ENCODE measurements around the gene CAST.

DNA sequence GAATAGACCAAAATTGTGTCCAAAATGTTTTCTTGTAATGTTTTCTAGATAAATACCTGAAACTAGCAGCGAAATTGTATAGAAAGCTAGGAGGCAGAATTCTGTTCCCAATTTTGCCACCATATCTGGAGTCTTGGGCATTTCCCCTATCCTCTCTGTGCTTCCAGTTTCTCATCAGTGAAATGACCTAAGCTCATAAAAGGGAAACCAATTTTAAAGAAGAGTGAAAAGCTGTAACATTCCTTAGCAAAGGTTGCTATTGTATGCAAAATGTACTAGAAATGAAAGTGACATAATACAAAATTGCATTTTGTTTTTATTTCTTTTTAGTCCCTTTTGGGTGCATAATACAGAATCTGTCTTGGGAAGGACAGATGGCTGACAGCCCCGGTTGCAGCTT, 36.8 kb upstream of the CAST start:
- no peak for TF ChIP-seq POLR2A (IDR thresholded peaks at IDR 0.05)
- TF ChIP-seq, protein P1, sequence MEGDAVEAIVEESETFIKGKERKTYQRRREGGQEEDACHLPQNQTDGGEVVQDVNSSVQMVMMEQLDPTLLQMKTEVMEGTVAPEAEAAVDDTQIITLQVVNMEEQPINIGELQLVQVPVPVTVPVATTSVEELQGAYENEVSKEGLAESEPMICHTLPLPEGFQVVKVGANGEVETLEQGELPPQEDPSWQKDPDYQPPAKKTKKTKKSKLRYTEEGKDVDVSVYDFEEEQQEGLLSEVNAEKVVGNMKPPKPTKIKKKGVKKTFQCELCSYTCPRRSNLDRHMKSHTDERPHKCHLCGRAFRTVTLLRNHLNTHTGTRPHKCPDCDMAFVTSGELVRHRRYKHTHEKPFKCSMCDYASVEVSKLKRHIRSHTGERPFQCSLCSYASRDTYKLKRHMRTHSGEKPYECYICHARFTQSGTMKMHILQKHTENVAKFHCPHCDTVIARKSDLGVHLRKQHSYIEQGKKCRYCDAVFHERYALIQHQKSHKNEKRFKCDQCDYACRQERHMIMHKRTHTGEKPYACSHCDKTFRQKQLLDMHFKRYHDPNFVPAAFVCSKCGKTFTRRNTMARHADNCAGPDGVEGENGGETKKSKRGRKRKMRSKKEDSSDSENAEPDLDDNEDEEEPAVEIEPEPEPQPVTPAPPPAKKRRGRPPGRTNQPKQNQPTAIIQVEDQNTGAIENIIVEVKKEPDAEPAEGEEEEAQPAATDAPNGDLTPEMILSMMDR (IDR thresholded peaks at IDR 0.05) = no peak

Measured in lower leg skin (tissue), 3 donors.